SK-N-MC (cell line): ENCODE measurements around the gene EFCAB12.

Experiments
- EZH2 ChIP-seq: fragments of 200-600 bp; sonication (generic); IDR thresholded peaks from one replicate; pipeline ENCODE4 v1.6.1; 2017; ENCODE audit warnings: antibody characterized with exemption
- FOXP2 ChIP-seq: optimal IDR thresholded peaks from 2 replicates; pipeline ENCODE3; 2011; ENCODE audit warnings: mild to moderate bottlenecking, moderate library complexity; ENCODE audit not compliant: insufficient read depth; ENCODE audit errors: extremely low read length, control extremely low read depth
- POLR2AphosphoS5 ChIP-seq: IDR thresholded peaks from 2 replicates; pipeline ENCODE4 v1.6.1; 2012; ENCODE audit warnings: mild to moderate bottlenecking, low read depth, low read length, borderline replicate concordance

DNA sequence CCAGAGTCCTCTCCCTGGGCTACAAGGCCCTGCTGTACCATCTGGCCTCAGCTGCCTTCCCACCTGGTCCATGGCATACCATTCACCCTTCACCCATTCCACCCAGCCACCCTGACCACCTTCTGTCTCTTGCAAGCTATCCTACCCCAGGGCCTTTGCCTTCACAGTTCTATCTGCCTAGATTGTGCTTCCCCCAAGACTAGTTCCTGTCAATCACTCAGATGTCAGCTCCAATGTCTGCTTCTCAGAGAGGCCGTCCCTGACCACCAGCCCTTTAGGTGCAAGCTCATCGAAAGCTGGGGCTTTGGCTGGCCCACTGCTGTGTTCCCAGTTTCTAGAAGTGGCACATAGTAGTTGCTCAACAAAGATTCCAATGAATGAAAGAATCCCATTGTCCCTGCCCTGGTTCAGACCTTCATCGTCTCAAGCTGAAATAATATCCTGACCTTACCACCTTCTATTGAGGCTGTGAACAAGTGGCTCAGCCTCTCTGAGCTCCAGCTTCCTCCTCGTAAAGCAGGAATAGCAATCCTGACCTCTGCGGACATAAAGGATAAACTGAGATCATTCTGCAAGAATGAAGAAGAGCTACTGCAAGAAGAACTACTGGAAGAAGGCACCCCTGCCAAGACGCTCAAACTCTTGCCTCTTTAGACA lies 15.8 kb downstream of the EFCAB12 start:
- TF ChIP-seq EZH2 (no peak), POLR2AphosphoS5 (no peak), FOXP2 (no peak)
